ENCODE data around the gene WDFY3. TPM values are rescaled to one million over a fixed set of nuclear protein-coding genes. Genes with fewer than 3 reads are reported as not detected.
"Not testable (repeated sequence)": the region's sequence is repeated elsewhere in the genome, so short reads cannot be mapped to it uniquely, and the experiment has no call there.

WDFY3 gene
- total and polyA plus RNA-seq, 2 of the 4 experiments (the other 2 are of a cell fraction): 12.5 to 58.1 TPM

GRCh38 chr4:84806541-84806940, 159.9 kb downstream of the WDFY3 start:
- H4K5ac ChIP-seq (ENCODE audit: low read depth, low read length); H4K20me1 ChIP-seq (ENCODE audit: insufficient read depth, low read length); H3K36me3 ChIP-seq (ENCODE audit: control insufficient read depth, insufficient read depth, low read length); dilution Hi-C loops (cut with HindIII; ENCODE audit: low sequenced_read_pairs, unreplicated experiment); H3K9me1 ChIP-seq (ENCODE audit: insufficient read depth, low read length); H2BK120ac ChIP-seq (ENCODE audit: low read depth, low read length); H2AFZ ChIP-seq (replicated peaks; ENCODE audit: low read length, poor library complexity); in situ Hi-C loops (cut with MboI; ENCODE audit: low sequenced_read_pairs); H2BK5ac ChIP-seq (ENCODE audit: low read depth, low read length, poor library complexity, severe bottlenecking); H4K8ac ChIP-seq (ENCODE audit: low read depth in 2 of 2, low read length in 2 of 2); H3K4me1 ChIP-seq (ENCODE audit: control insufficient read depth, insufficient read depth, low read length); ATAC-seq (ENCODE audit: low read depth); H3K4me3 ChIP-seq (ENCODE audit: insufficient read depth, low read depth, low read length); H3K23ac ChIP-seq (ENCODE audit: low read depth, low read length); POLR2A ChIA-PET (ENCODE audit: unreplicated experiment); H3K27ac ChIP-seq (ENCODE audit: insufficient read depth, low read length); H2AK9ac ChIP-seq (replicated peaks; ENCODE audit: low read depth, low read length, poor library complexity); DNase-seq; H3K9me3 ChIP-seq (ENCODE audit: control insufficient read depth, insufficient read depth, low read length); H2BK15ac ChIP-seq (ENCODE audit: low read depth, low read length); H3K56ac ChIP-seq (ENCODE audit: extremely low read depth, insufficient read depth, low read length); H3K27me3 ChIP-seq (ENCODE audit: control insufficient read depth, insufficient read depth, low read length); H3K18ac ChIP-seq (ENCODE audit: low read depth, low read length); H3K14ac ChIP-seq (replicated peaks; ENCODE audit: low read depth, low read length); H2BK20ac ChIP-seq (ENCODE audit: low read depth, low read length); H2AK5ac ChIP-seq (ENCODE audit: low read depth, low read length); H4K91ac ChIP-seq (ENCODE audit: insufficient read depth, low read depth, low read length); H3K4ac ChIP-seq (ENCODE audit: low read depth, low read length); H3K4me2 ChIP-seq (ENCODE audit: low read depth, low read length); BruUV-seq (replicated peaks); H3K9ac ChIP-seq (ENCODE audit: low read depth, low read length): not testable (repeated sequence)
- no CpG with 5 or more reads among the region's 11 CpGs for WGBS, 2 experiments (ENCODE audit: extremely low coverage in 2 of 2, insufficient read length in 1 of 2)
- CTCF ChIA-PET: interaction anchor here (0.6 kb wide), 1 partner anchor 109 kb away, joined by 5 read pairs; no protein-coding TSS in a partner anchor
- intact Hi-C loops (cut with micrococcal nuclease): loop anchor here (5.0 kb wide), 1 partner anchor 161 kb away; the partner anchor contains the start of gene WDFY3
- peaks cover 0 to 12% of the 10 kb centered on the region in 2 experiments; a peak in 3 of 4 replicates for H3K79me1 ChIP-seq (ENCODE audit: low read depth in 1 of 2, low read length in 2 of 2)
